NCI-H510A treated with DMSO at 0.1 percent for 48 hours (cell line): ENCODE results near the gene TOMT.

Source experiments
- DNase-seq: peaks from one replicate; lab custom pipeline; 2025; lab: John Stamatoyannopoulos, UW

Gene TOMT

GRCh38 chr11:72105888-72106287 lies at the start of gene TOMT:
Gene TOMT (plus strand): TSS chr11:72105924. CDS start chr11:72105952, 28 bp downstream.
- no peak for DNase-seq

GRCh38 chr11:72058416-72059034 lies 47.2 kb upstream of the TOMT start:
- peak; percentile 75 for DNase-seq

GRCh38 chr11:72061739-72062396 lies 43.9 kb upstream of the TOMT start:
- DNase-seq = no peak

GRCh38 chr11:72066855-72067254 lies 38.9 kb upstream of the TOMT start:
- DNase-seq = no peak

- no peak for DNase-seq
Observed at GRCh38 chr11:72067266-72067665, 38.5 kb upstream of the TOMT start.

- no peak for DNase-seq
Observed at GRCh38 chr11:72067676-72068075, 38.0 kb upstream of the TOMT start.

GRCh38 chr11:72069200-72069599 lies 36.5 kb upstream of the TOMT start:
- no peak for DNase-seq

- no peak for DNase-seq
Observed at GRCh38 chr11:72069787-72070251, 35.9 kb upstream of the TOMT start.

GRCh38 chr11:72070491-72070890 lies 35.2 kb upstream of the TOMT start:
- DNase-seq = no peak

- peak; percentile 30 for DNase-seq
Observed at GRCh38 chr11:72072348-72072747, 33.4 kb upstream of the TOMT start.

- no peak for DNase-seq
Observed at GRCh38 chr11:72075109-72075508, 30.6 kb upstream of the TOMT start.

- no peak for DNase-seq
Observed at GRCh38 chr11:72075756-72076155, 30.0 kb upstream of the TOMT start.

GRCh38 chr11:72078477-72078876 lies 27.2 kb upstream of the TOMT start:
- DNase-seq = no peak

GRCh38 chr11:72079819-72080325 lies 25.9 kb upstream of the TOMT start:
- peak; percentile 49 for DNase-seq

- peak; percentile 99 for DNase-seq
Observed at GRCh38 chr11:72080326-72081183, 25.2 kb upstream of the TOMT start, which contains the start of the genes LRRC51 and NUMA1. Gene LRRC51 (plus strand): TSS chr11:72080850. CDS start chr11:72089084, 8,234 bp downstream. Gene NUMA1 (minus strand): TSS chr11:72080542. CDS start chr11:72035943, 44,599 bp downstream.

GRCh38 chr11:72081184-72081644 lies 24.5 kb upstream of the TOMT start:
- DNase-seq = no peak

GRCh38 chr11:72081821-72082453 lies 23.8 kb upstream of the TOMT start:
- DNase-seq = peak; percentile 86

- DNase-seq = no peak
Observed at GRCh38 chr11:72083414-72083813, 22.3 kb upstream of the TOMT start.

- no peak for DNase-seq
Observed at GRCh38 chr11:72084076-72084475, 21.6 kb upstream of the TOMT start.

- DNase-seq = no peak
Observed at GRCh38 chr11:72084965-72085364, 20.8 kb upstream of the TOMT start.

- no peak for DNase-seq
Observed at GRCh38 chr11:72085621-72086351, 19.9 kb upstream of the TOMT start.
